ENCODE data around the gene TMX2. TPM values are rescaled to one million over a fixed set of nuclear protein-coding genes. Genes with fewer than 3 reads are reported as not detected.
"Not testable (repeated sequence)": the region's sequence is repeated elsewhere in the genome, so short reads cannot be mapped to it uniquely, and the experiment has no call there.

TMX2 gene
- total and polyA plus RNA-seq, 4 donors = 80.3 to 139 (median 127) TPM

GRCh38 chr11:57679396-57679795 is 33.0 kb upstream of the TMX2 start:
- Histone ChIP-seq H3K4me1 (ENCODE audit: control insufficient read depth, insufficient read depth, low read length) (no peaks in the 10 kb centered on the region), H3K36me3 (ENCODE audit: control insufficient read depth, insufficient read depth, low read length) (peaks cover 22% of the 10 kb centered on the region), H3K27ac (ENCODE audit: low read depth, low read length) (no peak overlapping the region), H3K27me3 (ENCODE audit: control insufficient read depth, insufficient read depth, low read length) (no peaks in the 10 kb centered on the region), H3K9me3 (ENCODE audit: control insufficient read depth, insufficient read depth, low read length) (no peaks in the 10 kb centered on the region), H3K4me3 (ENCODE audit: low read depth, low read length) (no peak overlapping the region)
- no peak for DNase-seq (ENCODE audit: low read depth in 4 of 6, low spot score in 6 of 6)
- WGBS (ENCODE audit: insufficient coverage) = 92% methylated on average over 3 of the region's 4 CpGs

GRCh38 chr11:57680552-57680874 is 31.9 kb upstream of the TMX2 start:
- H3K27me3 ChIP-seq (ENCODE audit: control insufficient read depth, insufficient read depth, low read length) = no peaks in the 10 kb centered on the region
- H3K27ac ChIP-seq (ENCODE audit: low read depth, low read length) = no peak overlapping the region
- H3K36me3 ChIP-seq (ENCODE audit: control insufficient read depth, insufficient read depth, low read length) = peaks cover 32% of the 10 kb centered on the region
- no peak overlapping the region for H3K4me3 ChIP-seq (ENCODE audit: low read depth, low read length)
- H3K4me1 ChIP-seq (ENCODE audit: control insufficient read depth, insufficient read depth, low read length) = no peaks in the 10 kb centered on the region
- no peaks in the 10 kb centered on the region for H3K9me3 ChIP-seq (ENCODE audit: control insufficient read depth, insufficient read depth, low read length)
- WGBS (ENCODE audit: insufficient coverage) = no CpG with 5 or more reads among the region's 2 CpGs
- no peak for DNase-seq (ENCODE audit: low read depth in 4 of 6, low spot score in 6 of 6)

- Histone ChIP-seq H3K4me3 (ENCODE audit: low read depth, low read length) (no peak overlapping the region), H3K27me3 (ENCODE audit: control insufficient read depth, insufficient read depth, low read length) (no peaks in the 10 kb centered on the region), H3K4me1 (ENCODE audit: control insufficient read depth, insufficient read depth, low read length) (no peaks in the 10 kb centered on the region), H3K9me3 (ENCODE audit: control insufficient read depth, insufficient read depth, low read length) (no peaks in the 10 kb centered on the region), H3K27ac (ENCODE audit: low read depth, low read length) (no peak overlapping the region), H3K36me3 (ENCODE audit: control insufficient read depth, insufficient read depth, low read length) (peaks cover 39% of the 10 kb centered on the region)
- no CpG with 5 or more reads among the region's 1 CpG for WGBS (ENCODE audit: insufficient coverage)
- DNase-seq (ENCODE audit: low read depth in 4 of 6, low spot score in 6 of 6) = no peak
Measured at GRCh38 chr11:57681168-57681567, 31.2 kb upstream of the TMX2 start.

- not testable (repeated sequence) for H3K27me3 ChIP-seq (ENCODE audit: control insufficient read depth, insufficient read depth, low read length); H3K9me3 ChIP-seq (ENCODE audit: control insufficient read depth, insufficient read depth, low read length); DNase-seq (ENCODE audit: low read depth in 4 of 6, low spot score in 6 of 6); H3K27ac ChIP-seq (ENCODE audit: low read depth, low read length); H3K4me3 ChIP-seq (ENCODE audit: low read depth, low read length); H3K4me1 ChIP-seq (ENCODE audit: control insufficient read depth, insufficient read depth, low read length)
- H3K36me3 ChIP-seq (ENCODE audit: control insufficient read depth, insufficient read depth, low read length) = peaks cover 72% of the 10 kb centered on the region
- 100% methylated on average over 4 of the region's 5 CpGs for WGBS (ENCODE audit: insufficient coverage)
Measured at GRCh38 chr11:57690474-57690873, 21.9 kb upstream of the TMX2 start.

- Histone ChIP-seq H3K9me3 (ENCODE audit: control insufficient read depth, insufficient read depth, low read length) (no peaks in the 10 kb centered on the region), H3K27me3 (ENCODE audit: control insufficient read depth, insufficient read depth, low read length) (no peaks in the 10 kb centered on the region), H3K4me1 (ENCODE audit: control insufficient read depth, insufficient read depth, low read length) (no peaks in the 10 kb centered on the region), H3K4me3 (ENCODE audit: low read depth, low read length) (no peak overlapping the region), H3K36me3 (ENCODE audit: control insufficient read depth, insufficient read depth, low read length) (peaks cover 76% of the 10 kb centered on the region), H3K27ac (ENCODE audit: low read depth, low read length) (no peak overlapping the region)
- DNase-seq (ENCODE audit: low read depth in 4 of 6, low spot score in 6 of 6) = no peak
- WGBS (ENCODE audit: insufficient coverage) = 90% methylated on average over 16 of the region's 18 CpGs
Measured at GRCh38 chr11:57698843-57699365, 13.5 kb upstream of the TMX2 start.

- no peaks in the 10 kb centered on the region for H3K27me3 ChIP-seq (ENCODE audit: control insufficient read depth, insufficient read depth, low read length)
- no peak overlapping the region for H3K4me3 ChIP-seq (ENCODE audit: low read depth, low read length)
- DNase-seq (ENCODE audit: low read depth in 4 of 6, low spot score in 6 of 6) = no peak
- no peak overlapping the region for H3K27ac ChIP-seq (ENCODE audit: low read depth, low read length)
- 100% methylated on average over 1 of the region's 10 CpGs for WGBS (ENCODE audit: insufficient coverage)
- H3K9me3 ChIP-seq (ENCODE audit: control insufficient read depth, insufficient read depth, low read length) = no peaks in the 10 kb centered on the region
- no peaks in the 10 kb centered on the region for H3K4me1 ChIP-seq (ENCODE audit: control insufficient read depth, insufficient read depth, low read length)
- H3K36me3 ChIP-seq (ENCODE audit: control insufficient read depth, insufficient read depth, low read length) = peaks cover 76% of the 10 kb centered on the region
Measured at GRCh38 chr11:57699813-57700212, 12.6 kb upstream of the TMX2 start.

- H3K4me1 ChIP-seq (ENCODE audit: control insufficient read depth, insufficient read depth, low read length) = no peaks in the 10 kb centered on the region
- no peaks in the 10 kb centered on the region for H3K27me3 ChIP-seq (ENCODE audit: control insufficient read depth, insufficient read depth, low read length)
- peak in 1 of 6 donors; percentile 3 for DNase-seq (ENCODE audit: low read depth in 4 of 6, low spot score in 6 of 6)
- H3K9me3 ChIP-seq (ENCODE audit: control insufficient read depth, insufficient read depth, low read length) = no peaks in the 10 kb centered on the region
- peaks cover 73% of the 10 kb centered on the region for H3K36me3 ChIP-seq (ENCODE audit: control insufficient read depth, insufficient read depth, low read length)
- no peak overlapping the region for H3K27ac ChIP-seq (ENCODE audit: low read depth, low read length)
- H3K4me3 ChIP-seq (ENCODE audit: low read depth, low read length) = no peak overlapping the region
- no CpG with 5 or more reads among the region's 3 CpGs for WGBS (ENCODE audit: insufficient coverage)
Measured at GRCh38 chr11:57700425-57700824, 12.0 kb upstream of the TMX2 start.

- H3K36me3 ChIP-seq (ENCODE audit: control insufficient read depth, insufficient read depth, low read length) = peaks cover 54% of the 10 kb centered on the region
- no CpG with 5 or more reads among the region's 4 CpGs for WGBS (ENCODE audit: insufficient coverage)
- no peak for DNase-seq (ENCODE audit: low read depth in 4 of 6, low spot score in 6 of 6)
Measured at GRCh38 chr11:57703341-57703740, 9.1 kb upstream of the TMX2 start.

GRCh38 chr11:57704932-57705331 is 7.5 kb upstream of the TMX2 start:
- DNase-seq (ENCODE audit: low read depth in 4 of 6, low spot score in 6 of 6) = no peak
- Histone ChIP-seq H3K27me3 (ENCODE audit: control insufficient read depth, insufficient read depth, low read length) (no peaks in the 10 kb centered on the region), H3K9me3 (ENCODE audit: control insufficient read depth, insufficient read depth, low read length) (no peaks in the 10 kb centered on the region), H3K4me3 (ENCODE audit: low read depth, low read length) (no peak overlapping the region), H3K36me3 (ENCODE audit: control insufficient read depth, insufficient read depth, low read length) (peaks cover 45% of the 10 kb centered on the region), H3K4me1 (ENCODE audit: control insufficient read depth, insufficient read depth, low read length) (peaks cover 5% of the 10 kb centered on the region), H3K27ac (ENCODE audit: low read depth, low read length) (no peak overlapping the region)
- WGBS (ENCODE audit: insufficient coverage) = no CpG with 5 or more reads among the region's 6 CpGs

More at GRCh38 chr11:57703341-57703740, 9.1 kb upstream of the TMX2 start:
- no peak overlapping the region for H3K4me3 ChIP-seq (ENCODE audit: low read depth, low read length)
- H3K9me3 ChIP-seq (ENCODE audit: control insufficient read depth, insufficient read depth, low read length) = no peaks in the 10 kb centered on the region
- no peaks in the 10 kb centered on the region for H3K4me1 ChIP-seq (ENCODE audit: control insufficient read depth, insufficient read depth, low read length)
- no peak overlapping the region for H3K27ac ChIP-seq (ENCODE audit: low read depth, low read length)
- no peaks in the 10 kb centered on the region for H3K27me3 ChIP-seq (ENCODE audit: control insufficient read depth, insufficient read depth, low read length)

GRCh38 chr11:57705432-57705831 is 7.0 kb upstream of the TMX2 start:
- H3K9me3 ChIP-seq (ENCODE audit: control insufficient read depth, insufficient read depth, low read length); DNase-seq (ENCODE audit: low read depth in 4 of 6, low spot score in 6 of 6); H3K4me3 ChIP-seq (ENCODE audit: low read depth, low read length); H3K4me1 ChIP-seq (ENCODE audit: control insufficient read depth, insufficient read depth, low read length); H3K27me3 ChIP-seq (ENCODE audit: control insufficient read depth, insufficient read depth, low read length); H3K27ac ChIP-seq (ENCODE audit: low read depth, low read length): not testable (repeated sequence)
- H3K36me3 ChIP-seq (ENCODE audit: control insufficient read depth, insufficient read depth, low read length) = peaks cover 46% of the 10 kb centered on the region
- WGBS (ENCODE audit: insufficient coverage) = no CpG with 5 or more reads among the region's 8 CpGs

All from spinal cord (tissue), 10 donors.